Measurements from ENCODE around the gene NACC2. TPM values are rescaled to one million over a fixed set of nuclear protein-coding genes. Genes with fewer than 3 reads are reported as not detected.

NACC2 gene
- polyA plus RNA-seq, 1 donor (not counting 4 experiments of a cell fraction or from before 2014, with no cell fraction given): 4.6 TPM

DNA sequence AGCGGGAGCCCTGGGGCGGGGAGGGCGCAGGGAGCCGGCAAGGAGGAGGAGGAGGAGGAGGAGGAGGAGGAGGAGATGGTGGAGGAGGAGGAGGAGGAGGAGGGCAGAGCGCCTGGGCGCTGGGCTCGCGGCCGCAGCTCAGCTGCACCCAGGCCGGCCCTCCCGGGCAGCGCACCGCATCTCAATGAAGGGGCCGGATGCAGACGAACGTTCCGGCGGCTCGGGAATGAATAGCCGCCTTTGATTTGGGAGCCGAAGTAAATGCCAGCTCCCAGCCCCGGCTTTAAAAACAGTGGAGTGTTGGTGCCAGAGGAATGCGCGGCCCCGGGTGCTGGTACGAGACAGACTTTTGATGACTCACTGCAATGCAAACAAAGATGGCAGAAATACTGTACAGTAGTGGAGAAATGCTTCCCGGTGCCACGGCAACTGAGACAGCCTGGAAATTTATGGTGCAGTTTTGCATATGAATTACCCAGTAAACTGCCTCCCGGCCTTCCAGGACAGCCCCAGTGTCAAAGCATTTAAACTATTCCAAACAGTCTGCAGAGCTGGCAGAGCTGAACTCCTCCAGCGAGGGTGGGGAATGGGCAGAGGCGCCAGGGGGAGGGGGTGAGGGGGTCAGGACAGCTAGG, 43.1 kb downstream of the NACC2 start:
- Histone ChIP-seq H3K9me3 (ENCODE audit: control insufficient read depth, low read depth, low read length) (no peaks in the 10 kb centered on the region), H2AFZ (ENCODE audit: control insufficient read depth, low read length) (no peak overlapping the region), H3K9ac (ENCODE audit: control insufficient read depth, extremely low read depth, insufficient read depth, low read length) (peak overlapping the region; percentile 65), H3K27ac (ENCODE audit: control insufficient read depth, insufficient read depth, low read length) (peak overlapping the region; percentile 20), H4K20me1 (ENCODE audit: control insufficient read depth, extremely low read depth, insufficient read depth, low read length) (peaks cover 12% of the 10 kb centered on the region), H3K4me3 (ENCODE audit: control insufficient read depth in 2 of 3, extremely low read depth in 1 of 3, insufficient read depth in 2 of 3, low read depth in 1 of 3, low read length in 3 of 3) (peak overlapping the region; percentile 42 to 69 (median 56)), H3K9me1 (ENCODE audit: control insufficient read depth, extremely low read depth, insufficient read depth, low read length) (no peaks in the 10 kb centered on the region), H3K79me2 (ENCODE audit: control insufficient read depth, insufficient read depth, low read length) (peaks cover 51% of the 10 kb centered on the region), H3K36me3 (ENCODE audit: control insufficient read depth in 2 of 2, extremely low read depth in 1 of 2, insufficient read depth in 2 of 2, low read length in 2 of 2) (peaks cover 13 to 17% of the 10 kb centered on the region in 2 experiments), H3K27me3 (ENCODE audit: control insufficient read depth, extremely low read depth, insufficient read depth, low read length) (no peaks in the 10 kb centered on the region), H3K4me2 (ENCODE audit: control insufficient read depth, extremely low read depth, insufficient read depth, low read depth, low read length) (peak overlapping the region; percentile 91), H3K4me1 (ENCODE audit: control insufficient read depth, extremely low read depth, insufficient read depth, low read length) (peaks cover 24% of the 10 kb centered on the region)
- DNase-seq (ENCODE audit: low read depth, low spot score) (peak; percentile 61), FAIRE-seq (peak; percentile 99)
- dilution Hi-C loops (cut with MboI; ENCODE audit: extremely low pct_ligation_motif_present, low sequenced_read_pairs): no loop called here
- TF ChIP-seq EZH2 (IDR thresholded peaks at IDR 0.05; ENCODE audit: low read length): no peak
- TF ChIP-seq, protein P1, sequence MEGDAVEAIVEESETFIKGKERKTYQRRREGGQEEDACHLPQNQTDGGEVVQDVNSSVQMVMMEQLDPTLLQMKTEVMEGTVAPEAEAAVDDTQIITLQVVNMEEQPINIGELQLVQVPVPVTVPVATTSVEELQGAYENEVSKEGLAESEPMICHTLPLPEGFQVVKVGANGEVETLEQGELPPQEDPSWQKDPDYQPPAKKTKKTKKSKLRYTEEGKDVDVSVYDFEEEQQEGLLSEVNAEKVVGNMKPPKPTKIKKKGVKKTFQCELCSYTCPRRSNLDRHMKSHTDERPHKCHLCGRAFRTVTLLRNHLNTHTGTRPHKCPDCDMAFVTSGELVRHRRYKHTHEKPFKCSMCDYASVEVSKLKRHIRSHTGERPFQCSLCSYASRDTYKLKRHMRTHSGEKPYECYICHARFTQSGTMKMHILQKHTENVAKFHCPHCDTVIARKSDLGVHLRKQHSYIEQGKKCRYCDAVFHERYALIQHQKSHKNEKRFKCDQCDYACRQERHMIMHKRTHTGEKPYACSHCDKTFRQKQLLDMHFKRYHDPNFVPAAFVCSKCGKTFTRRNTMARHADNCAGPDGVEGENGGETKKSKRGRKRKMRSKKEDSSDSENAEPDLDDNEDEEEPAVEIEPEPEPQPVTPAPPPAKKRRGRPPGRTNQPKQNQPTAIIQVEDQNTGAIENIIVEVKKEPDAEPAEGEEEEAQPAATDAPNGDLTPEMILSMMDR (optimal IDR thresholded peaks at IDR 0.05 in 1 of 3, IDR thresholded peaks at IDR 0.05 in 1 of 3, conservative IDR thresholded peaks at IDR 0.05 in 1 of 3; ENCODE audit: extremely low read depth in 1 of 3, insufficient read depth in 2 of 3, low read length in 3 of 3): no peak

DNA sequence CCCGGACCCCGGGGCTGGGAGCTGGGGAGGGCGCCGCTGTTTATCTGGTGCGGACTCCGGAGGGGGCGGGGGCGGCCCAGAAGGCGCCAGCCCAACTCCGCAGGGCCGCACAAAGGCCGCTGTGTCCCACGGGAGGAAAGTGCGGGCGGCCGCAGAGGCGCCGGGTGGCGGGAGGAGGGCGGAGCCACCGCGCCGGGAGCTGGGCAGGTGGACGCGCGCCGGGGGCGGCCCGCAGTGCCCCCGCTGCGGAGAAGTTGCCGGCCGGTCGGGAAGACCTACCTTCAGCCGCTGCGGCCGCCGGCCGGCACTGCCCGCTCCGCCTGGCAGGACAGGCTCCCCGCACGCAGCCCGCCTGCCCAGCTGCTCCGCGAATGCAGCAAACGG, 43.6 kb downstream of the NACC2 start:
- H3K36me3 ChIP-seq (ENCODE audit: control insufficient read depth in 2 of 2, extremely low read depth in 1 of 2, insufficient read depth in 2 of 2, low read length in 2 of 2): peaks cover 12 to 17% of the 10 kb centered on the region in 2 experiments
- H3K9ac ChIP-seq (ENCODE audit: control insufficient read depth, extremely low read depth, insufficient read depth, low read length): peak overlapping the region; percentile 65
- no peaks in the 10 kb centered on the region for H3K9me3 ChIP-seq (ENCODE audit: control insufficient read depth, low read depth, low read length)
- H2AFZ ChIP-seq (ENCODE audit: control insufficient read depth, low read length): no peak overlapping the region
- H3K27ac ChIP-seq (ENCODE audit: control insufficient read depth, insufficient read depth, low read length): peak overlapping the region; percentile 31
- H3K9me1 ChIP-seq (ENCODE audit: control insufficient read depth, extremely low read depth, insufficient read depth, low read length): no peaks in the 10 kb centered on the region
- H3K79me2 ChIP-seq (ENCODE audit: control insufficient read depth, insufficient read depth, low read length): peaks cover 54% of the 10 kb centered on the region
- dilution Hi-C loops (cut with MboI; ENCODE audit: extremely low pct_ligation_motif_present, low sequenced_read_pairs): no loop called here
- FAIRE-seq: no peak
- peaks cover 12% of the 10 kb centered on the region for H4K20me1 ChIP-seq (ENCODE audit: control insufficient read depth, extremely low read depth, insufficient read depth, low read length)
- no peaks in the 10 kb centered on the region for H3K27me3 ChIP-seq (ENCODE audit: control insufficient read depth, extremely low read depth, insufficient read depth, low read length)
- H3K4me2 ChIP-seq (ENCODE audit: control insufficient read depth, extremely low read depth, insufficient read depth, low read depth, low read length): peak overlapping the region; percentile 91
- peaks cover 24% of the 10 kb centered on the region for H3K4me1 ChIP-seq (ENCODE audit: control insufficient read depth, extremely low read depth, insufficient read depth, low read length)
- peak overlapping the region; percentile 42 to 69 (median 56) for H3K4me3 ChIP-seq (ENCODE audit: control insufficient read depth in 2 of 3, extremely low read depth in 1 of 3, insufficient read depth in 2 of 3, low read depth in 1 of 3, low read length in 3 of 3)
- TF ChIP-seq, protein P1 (optimal IDR thresholded peaks at IDR 0.05 in 1 of 3, IDR thresholded peaks at IDR 0.05 in 1 of 3, conservative IDR thresholded peaks at IDR 0.05 in 1 of 3; ENCODE audit: extremely low read depth in 1 of 3, insufficient read depth in 2 of 3, low read length in 3 of 3): no peak
- TF ChIP-seq EZH2 (IDR thresholded peaks at IDR 0.05; ENCODE audit: low read length): no peak
- DNase-seq (ENCODE audit: low read depth, low spot score): no peak
